ENCODE results near the gene PLXDC2.
"Not testable (repeated sequence)": the region's sequence is repeated elsewhere in the genome, so short reads cannot be mapped to it uniquely, and the experiment has no call there.

PLXDC2 gene

DNA sequence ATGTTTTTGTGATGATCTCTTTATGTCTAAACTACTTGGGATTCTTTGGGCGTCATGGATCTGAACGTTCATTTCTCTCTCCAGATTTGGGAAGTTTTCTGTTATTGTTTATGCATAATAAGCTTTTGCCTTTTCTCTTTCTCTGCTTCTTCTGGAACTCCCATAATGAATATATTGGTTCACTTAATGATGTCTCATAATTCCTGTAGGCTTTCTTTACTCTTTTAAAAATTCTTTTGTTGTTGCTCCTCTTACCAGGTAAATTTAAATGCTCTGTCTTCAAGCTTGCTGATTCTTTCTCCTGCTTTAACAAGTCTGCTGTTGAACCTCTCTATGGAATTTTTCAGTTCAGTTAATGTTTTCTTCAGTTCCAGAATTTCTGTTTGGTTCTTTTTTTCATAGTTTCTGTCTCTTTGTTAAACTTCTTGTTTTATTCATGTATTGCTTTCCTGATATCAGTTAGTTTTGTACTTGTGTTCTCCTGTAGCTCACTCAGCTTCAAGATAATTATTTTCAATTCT is 317.5 kb downstream of the PLXDC2 start:
- no peak for DNase-seq

DNA sequence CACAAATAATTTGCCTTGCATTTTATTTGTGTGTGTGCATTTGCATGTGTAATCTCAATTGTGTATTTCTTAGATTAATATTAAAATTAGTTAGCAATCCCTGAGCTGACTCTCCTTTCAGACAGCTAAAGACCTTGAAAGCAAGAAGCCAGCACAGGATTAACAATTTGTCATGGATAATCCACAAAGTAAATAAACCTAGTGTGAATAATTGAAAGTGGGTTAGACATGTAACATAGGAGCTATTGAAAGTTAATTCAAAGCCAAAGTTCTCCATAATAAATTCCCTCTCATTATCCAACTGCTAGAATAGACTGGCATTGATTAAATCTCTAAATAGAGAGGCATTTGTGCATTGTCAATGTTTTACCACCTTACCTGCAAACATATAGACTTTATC is 326.1 kb downstream of the PLXDC2 start:
- DNase-seq, result no peak

DNA sequence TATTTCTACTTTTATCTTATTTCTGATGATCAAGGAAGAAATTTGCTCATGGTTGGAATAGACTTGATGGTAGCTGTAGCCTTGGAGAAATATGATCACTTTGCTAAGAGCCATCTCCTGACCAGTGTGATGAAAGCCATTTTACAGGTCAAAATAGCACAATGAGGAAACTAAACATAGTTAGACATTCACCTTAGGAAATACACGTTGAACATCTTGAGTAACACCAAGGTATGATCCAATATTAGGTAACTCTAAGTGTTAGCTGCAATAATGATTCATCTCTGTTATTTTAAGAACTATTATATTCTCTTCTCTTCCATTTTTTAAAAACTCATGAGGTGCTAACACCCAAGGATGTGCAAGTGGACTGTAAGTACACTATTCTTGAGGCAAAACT is 328.0 kb downstream of the PLXDC2 start:
- DNase-seq, result no peak

DNA sequence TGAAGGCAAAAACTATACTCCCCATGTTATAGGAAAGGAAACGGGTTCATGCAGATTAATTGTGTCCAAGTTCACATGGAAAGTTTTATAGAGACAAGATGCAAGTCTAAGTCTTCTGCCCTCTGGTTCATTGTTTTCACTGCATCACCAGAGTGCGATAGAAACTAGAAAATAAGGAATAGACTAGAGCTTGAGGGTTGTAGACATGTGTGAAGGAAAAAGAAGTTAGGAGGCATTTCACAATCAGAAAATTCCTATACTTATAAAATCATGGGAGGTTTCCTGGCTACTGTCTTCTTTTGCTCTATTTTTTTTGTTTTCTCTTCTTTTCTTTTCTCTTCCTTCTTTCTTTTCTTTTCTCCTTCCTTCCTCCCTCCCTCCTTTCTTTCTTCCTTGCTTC is 329.8 kb downstream of the PLXDC2 start:
- no peak for DNase-seq

DNA sequence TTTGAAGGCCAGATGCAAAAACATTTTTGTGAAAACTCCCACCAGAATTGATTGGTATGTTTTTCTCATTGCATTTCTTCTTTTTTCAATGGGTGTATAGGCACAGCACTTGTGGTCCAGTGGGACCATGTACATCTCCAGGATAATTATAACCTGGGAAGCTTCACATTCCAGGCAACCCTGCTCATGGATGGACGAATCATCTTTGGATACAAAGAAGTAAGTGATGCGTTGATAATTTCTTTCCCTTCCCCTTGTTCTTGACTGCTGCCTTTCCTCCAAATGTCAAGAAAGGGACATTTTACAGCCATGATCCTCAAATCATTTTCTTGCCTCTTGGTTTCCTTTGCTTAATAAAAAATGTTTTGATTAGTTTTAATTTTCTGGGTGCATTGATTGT is 331.5 kb downstream of the PLXDC2 start:
- peak; percentile 50 for DNase-seq

DNA sequence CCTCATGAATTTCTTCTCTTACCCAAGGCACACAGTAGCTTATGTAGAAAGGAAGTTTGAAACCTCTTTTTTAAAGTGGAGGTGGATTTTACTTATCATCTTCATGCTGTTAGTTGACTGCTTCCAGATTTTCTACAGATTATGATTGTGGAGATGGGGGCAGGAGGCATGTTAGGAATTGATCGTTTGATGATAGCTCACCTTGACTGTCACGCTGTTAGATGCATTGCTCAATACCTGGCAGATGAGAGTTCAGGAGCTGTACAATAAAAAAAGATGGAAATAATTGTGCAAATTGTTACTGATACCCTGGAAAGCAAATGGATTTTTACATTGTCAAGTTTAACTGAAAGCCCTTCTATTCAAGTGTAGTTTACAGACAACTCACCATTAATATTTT is 340.3 kb downstream of the PLXDC2 start:
- DNase-seq, result no peak

DNA sequence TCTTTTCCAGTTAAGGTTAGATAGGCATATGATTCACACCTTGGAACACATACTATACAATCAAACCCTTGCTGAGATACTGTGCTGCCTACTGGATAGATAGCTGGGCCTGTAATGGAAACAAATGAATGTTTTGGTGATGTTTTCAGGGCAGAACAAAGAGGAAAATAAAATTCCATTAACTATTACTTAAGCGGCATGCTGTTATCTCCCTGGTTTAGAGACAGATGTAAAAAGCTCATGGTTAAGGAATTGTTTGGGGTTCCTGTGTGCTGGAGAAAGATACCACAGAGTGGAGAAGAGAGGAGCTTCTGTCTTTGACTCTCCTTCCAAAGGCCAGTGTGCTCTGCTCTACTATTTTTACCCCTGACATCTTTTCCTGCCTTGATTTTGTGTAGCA is 341.1 kb downstream of the PLXDC2 start:
- no peak for DNase-seq

DNA sequence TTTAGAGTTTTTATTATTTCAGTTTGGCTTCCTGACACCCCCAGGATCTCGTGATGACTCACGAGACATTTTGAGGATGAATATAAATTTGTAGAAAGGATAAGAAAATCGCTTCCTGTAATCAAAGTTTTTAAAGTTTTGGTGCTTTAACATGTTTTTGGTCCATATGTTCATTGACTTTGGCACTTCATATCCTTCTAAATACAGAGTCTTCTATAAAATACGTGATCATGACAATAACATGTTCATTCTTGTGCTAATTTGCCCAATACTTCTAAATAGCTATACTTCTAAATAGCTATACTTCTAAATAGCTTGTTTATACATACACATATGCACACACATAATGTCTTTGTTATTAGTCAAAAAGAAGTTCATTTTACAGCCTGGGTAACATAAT is 341.9 kb downstream of the PLXDC2 start:
- DNase-seq, result no peak

DNA sequence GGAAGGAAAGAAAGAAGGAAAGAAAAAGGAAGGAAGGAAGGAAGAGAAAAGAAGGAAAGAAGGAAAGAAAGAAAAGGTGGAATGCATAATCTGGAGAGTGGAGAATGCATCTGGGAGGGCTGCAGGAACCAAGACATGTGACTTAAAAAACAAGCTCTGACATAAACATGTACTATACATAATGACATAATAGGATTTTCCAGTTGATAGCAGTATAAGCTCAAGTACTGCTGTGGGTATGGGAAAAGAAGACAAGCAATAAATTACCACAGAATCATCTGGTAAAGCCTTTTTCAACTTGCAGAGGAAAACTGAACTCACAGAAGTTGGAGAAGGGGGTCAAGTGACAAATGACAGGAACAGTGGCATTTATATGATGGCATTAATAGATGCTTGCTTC is 345.9 kb downstream of the PLXDC2 start:
- DNase-seq, result no peak

DNA sequence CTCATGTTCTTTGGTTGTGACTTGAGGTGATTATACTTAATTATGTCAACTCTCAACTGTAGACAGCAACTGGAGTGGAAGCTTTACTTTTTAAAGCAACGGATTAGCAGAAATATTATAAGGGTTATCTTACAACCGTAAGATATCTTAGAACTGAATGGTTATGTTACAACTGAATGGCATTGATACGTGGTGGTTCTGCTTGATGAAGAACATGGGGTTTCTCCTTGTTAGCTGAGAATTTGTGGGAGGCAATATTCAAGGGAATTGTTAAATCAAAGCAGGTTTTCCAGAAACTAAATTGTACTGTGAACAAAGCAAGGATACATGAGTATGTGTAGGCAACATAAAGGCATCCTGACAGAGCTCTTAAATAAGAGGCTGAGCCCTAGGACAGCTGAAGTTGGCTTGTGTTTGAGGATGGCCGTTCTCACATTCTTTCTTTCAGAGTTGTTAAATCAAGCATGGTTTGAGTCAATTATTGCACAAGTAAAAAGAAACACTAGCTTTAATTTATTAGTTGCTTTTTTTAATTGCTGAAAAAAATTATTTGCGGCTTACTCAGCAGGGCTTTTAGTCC is 350.0 kb downstream of the PLXDC2 start:
- DNase-seq, result peak; percentile 63

DNA sequence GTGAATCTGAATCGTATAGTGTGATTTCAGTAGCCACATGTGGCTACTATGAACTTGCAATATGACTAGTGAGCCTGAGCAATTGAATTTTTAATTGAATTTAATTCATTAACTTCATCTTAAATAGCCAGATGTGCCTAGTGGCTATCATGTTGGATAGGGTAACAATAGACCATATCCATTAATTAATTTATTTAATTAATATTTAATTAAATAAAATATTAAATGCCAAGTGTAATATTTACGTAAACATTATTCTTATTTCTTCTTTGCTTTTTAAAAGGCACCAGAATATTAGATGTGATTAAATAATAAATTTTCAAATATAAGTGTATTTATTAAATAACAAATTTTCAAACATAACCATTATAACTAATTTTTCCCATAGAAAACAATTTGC is 354.4 kb downstream of the PLXDC2 start:
- DNase-seq, result no peak

DNA sequence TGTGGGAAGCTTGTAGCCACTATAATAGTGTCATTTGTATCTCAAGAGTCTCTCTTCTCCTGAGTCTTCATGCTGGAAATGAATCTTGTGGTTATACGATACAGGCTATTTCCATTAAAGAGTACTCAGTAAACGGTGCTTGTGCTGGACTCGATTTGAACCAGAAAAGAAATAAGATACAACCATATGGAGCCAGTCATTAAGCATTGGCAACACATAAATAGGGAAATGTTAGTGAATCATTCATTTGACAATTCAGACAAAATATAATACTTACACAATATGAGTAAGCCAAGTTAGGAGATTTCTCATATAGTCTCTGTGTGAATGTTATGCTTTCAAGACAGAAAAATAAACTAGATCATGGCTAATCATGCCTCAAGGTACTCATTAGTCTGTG is 356.8 kb downstream of the PLXDC2 start:
- no peak for DNase-seq

DNA sequence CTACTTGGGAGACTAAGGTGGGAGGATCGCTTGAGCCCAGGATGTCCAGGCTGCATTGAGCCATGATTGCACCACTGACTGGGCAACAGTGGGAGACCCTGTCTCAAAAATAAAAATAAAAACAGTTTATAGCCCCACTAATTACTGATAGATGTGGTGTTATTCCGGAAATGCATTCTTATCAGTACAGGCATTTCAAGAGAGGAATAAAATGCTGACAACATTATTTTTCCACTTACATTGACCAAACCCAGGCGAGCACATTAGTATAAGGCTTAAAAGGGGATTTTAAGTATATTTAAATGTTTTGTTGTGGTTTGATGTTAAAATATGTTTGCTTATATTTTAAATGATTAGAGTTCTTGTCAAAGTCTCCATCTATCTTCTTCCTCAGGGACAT is 359.5 kb downstream of the PLXDC2 start:
- no peak for DNase-seq

DNA sequence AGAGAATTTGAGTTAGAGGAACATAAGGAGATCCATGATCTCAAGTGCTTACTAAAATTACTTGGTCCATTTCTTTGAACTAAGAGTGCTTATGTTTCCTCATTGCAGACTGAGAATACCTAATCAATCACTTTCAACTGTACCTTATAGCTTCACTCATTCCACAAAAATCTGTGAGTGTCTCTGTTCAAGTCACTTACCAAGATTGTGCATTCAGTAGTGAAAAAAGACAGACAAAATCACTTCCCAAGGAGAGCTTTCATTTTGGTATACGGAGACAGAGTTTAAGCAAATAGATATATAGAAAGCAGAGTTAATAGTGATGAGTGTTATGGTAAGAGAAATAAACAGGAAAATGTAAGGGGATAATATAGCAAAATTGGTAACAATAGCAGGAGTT is 364.5 kb downstream of the PLXDC2 start:
- DNase-seq, result no peak

DNA sequence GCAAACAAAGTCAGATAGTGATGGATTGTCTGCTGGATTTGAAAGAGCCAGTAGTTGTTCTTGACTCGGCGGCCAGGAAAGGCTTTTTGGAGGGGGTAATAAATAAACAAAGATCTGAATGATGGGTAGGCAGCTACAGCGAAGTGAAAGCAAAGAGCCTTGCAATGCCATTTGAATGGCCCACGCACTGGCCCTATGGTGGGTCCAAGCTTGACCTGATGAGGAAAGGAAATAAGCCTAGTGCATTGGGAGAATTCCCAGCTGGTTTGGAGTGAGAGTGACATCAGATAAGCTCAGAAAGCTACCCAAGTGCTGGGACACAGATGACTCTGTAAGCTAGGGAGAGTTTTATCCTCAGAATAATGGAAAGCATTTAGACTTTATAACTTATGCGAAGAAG is 365.2 kb downstream of the PLXDC2 start:
- no peak for DNase-seq

DNA sequence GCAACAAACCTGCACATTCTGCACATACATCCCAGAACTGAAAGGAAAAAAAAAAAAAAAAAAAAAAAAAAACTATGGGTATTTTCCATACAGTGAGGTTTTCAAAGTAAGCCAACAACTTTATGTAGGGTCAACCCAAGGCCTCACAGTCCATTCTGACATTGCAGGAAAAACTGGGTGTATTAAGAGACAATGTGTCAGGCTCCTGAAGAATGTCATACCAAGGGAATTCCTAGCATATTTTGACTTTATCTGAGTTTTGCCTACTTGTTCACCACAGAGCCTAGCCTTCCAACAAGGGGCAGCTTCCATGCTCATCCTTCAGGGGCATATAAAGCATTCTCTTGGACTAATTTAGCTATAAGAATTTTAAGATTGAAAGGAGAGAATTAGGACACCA is 368.9 kb downstream of the PLXDC2 start:
- no peak for DNase-seq

DNA sequence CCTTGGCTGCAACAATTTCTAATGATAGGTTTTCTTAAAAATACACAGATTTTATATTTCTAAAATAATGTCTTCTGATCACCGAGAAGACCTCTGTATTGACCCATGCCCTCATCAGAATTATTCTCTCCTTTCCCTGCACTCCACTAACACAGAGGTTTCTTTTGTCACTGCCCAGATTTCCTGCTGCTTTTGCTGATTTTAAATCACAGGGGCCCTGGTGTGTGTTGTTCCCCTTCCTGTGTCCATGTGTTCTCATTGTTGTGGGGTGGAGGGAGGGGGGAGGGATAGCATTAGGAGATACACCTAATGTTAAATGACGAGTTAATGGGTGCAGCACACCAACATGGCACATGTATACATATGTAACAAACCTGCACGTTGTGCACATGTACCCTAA is 375.2 kb downstream of the PLXDC2 start:
- not testable (repeated sequence) for DNase-seq

DNA sequence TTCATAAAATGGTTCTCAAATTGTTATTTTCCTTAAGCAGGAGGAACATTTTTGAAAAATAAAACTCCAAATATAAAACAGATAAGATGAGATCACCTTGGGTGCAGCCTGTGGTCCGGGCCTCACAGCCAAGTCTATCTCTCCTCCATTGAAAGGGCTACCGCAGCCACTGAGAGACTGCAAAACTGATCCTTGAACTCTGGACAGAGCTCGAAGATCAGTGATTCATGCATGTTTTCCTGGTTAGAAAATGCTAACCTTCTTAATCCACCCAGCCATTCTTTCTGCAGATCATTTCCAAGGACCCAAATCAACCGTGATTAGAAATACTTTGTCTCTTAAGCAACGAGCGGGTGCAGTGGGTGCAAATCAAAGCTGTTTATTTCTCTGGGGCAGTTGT is 378.8 kb downstream of the PLXDC2 start:
- no peak for DNase-seq

DNA sequence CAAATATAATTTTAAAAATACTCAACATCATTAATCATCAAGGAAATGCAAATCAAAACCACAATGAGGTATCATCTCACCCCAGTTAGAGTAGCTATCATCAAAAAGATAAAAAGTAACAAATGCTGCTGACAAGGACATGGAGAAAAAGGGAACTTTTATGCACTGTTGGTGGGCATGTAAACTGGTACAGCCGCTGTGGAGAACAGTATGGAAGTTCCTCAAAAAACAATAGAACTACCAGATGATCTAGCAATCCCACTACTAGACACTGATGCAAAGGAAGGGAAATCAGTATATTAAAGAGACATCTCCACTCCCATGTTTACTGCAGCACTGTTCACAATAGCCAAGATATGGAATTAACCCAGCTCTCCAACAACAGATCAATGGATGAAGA is 384.5 kb downstream of the PLXDC2 start:
- DNase-seq, result no peak

DNA sequence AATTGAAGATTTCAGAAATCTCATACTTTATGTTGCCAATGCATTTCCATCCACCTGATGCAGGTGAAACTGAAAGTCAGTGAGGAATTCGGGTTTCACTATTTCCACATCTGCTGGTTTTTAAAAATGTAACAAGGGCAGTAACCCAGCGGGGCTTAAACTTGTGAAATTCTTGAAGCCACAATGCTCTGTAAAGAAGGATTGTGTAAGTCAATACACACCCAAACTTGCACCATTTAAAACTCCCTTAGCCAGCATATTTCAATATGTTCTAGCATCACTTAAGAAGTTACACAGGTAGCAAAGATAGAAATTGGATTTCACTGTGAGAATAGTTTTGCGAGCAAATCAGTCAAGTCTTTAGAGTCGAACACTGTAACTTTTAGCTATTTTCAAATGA is 386.1 kb downstream of the PLXDC2 start:
- DNase-seq, result no peak

DNA sequence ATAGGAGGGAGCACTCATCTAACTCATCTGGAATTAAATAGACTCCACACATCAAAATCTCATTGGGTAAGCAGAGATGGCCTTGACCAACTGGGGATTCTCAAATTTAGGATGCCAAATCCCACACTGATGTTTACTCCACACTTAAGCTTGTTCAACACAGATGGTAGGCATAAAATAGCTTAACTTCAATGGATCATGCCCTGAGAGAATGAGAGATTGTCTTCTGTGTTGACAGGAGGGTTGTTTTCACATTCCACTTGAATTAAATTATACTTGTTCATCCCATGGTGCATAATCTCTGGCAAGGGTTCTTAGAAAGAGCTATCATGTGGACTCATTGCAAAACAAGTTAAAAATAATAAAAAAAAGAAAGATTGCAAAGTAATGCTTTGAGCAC is 391.4 kb downstream of the PLXDC2 start:
- DNase-seq, result no peak

DNA sequence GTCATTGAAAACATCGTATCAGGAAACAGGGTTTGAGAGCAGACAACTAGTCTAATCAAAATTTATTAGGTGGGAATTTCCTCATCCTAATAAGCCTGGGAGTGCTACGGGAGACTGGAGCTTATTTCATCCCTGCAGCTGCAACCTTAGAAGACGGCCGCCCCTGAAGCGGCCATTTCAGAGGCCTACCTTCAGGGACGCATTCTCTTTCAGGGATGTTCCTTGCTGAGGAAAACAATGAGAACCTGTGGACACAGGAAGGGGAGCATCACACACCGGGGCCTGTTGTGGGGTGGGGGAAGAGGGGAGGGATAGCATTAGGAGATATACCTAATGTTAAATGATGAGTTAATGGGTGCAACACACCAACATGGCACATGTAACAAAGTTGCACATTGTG is 392.9 kb downstream of the PLXDC2 start:
- DNase-seq, result not testable (repeated sequence)

DNA sequence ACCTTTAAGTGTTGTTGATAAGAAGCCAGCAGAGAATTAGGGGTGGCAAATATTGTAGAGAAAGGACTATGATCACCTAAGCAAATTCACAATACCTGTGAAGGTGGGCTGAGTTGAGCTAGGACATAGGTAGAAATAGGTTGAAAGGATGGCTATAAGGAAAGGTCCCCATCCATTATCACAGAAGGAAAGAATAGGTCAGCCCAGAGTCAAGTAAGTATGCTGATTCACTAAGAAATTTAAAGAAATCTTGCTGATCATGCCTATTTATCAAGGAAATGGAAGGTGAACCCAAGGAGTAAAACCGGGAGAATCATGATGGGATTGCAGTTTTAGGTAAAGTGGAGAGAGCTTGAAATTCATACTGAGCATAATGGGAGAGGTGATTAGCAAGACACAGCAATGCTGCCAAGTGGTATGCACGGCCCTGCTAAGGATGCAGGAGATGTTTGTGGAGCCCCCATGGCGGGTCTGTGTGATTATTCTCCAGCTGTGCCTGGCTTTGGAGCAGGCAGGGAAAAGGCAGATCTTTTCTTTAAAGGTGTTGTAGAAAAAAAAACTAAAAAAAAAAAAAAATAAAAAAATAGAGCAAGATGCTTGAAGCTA is 399.4 kb downstream of the PLXDC2 start:
- no peak for DNase-seq

DNA sequence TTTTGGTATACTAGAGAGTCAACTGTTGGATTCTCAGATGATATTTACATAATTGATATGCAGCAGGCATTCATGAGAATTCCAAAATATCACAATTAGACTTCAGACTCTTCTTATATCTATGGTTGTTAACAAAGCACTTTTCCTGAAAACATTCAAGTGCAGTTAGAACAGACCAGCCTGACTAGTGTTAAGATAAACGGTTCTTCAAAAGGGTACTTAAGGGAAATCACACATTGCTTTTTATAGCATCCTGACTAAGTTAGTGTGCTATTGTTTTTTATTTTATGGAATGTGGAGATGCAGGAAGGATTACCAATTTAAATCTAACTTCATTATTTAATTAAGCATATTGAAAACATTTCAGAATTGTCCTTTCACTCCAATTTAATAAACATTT is 405.1 kb downstream of the PLXDC2 start:
- no peak for DNase-seq

DNA sequence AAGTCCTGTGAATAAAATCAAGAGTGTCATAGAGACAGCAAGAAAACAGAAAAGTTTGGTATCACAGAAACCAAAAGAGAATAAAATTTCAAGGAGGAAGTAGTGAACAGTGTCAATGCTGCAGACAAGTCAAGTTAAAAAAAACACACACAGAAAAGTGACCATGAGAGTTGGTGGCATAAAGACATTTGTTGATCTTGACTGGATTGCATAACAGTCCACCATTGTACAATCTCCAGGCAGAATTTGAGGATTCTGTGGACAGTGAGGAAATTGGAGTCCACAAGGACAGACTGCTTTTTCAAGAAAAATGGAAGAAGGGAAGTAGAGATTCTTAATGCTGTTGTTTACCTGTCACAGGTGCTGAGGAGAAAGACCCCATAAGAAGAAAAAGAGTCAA is 412.5 kb downstream of the PLXDC2 start:
- no peak for DNase-seq
